Stimulated activated CD4-positive, alpha-beta T cell treated with anti-CD3 and anti-CD28 coated beads, Interleukin-4, amount 100 ng/mL, for 4 hours (primary cell): Measurements from ENCODE around the gene FBF1.
"Not testable (repeated sequence)": the region's sequence is repeated elsewhere in the genome, so short reads cannot be mapped to it uniquely, and the experiment has no call there.

ENCODE experiments used
- DNase-seq, 2 experiments: peaks; one replicate each; pipeline ENCODE4 v3.0.0-alpha.2; 2020

Gene FBF1, protein sequence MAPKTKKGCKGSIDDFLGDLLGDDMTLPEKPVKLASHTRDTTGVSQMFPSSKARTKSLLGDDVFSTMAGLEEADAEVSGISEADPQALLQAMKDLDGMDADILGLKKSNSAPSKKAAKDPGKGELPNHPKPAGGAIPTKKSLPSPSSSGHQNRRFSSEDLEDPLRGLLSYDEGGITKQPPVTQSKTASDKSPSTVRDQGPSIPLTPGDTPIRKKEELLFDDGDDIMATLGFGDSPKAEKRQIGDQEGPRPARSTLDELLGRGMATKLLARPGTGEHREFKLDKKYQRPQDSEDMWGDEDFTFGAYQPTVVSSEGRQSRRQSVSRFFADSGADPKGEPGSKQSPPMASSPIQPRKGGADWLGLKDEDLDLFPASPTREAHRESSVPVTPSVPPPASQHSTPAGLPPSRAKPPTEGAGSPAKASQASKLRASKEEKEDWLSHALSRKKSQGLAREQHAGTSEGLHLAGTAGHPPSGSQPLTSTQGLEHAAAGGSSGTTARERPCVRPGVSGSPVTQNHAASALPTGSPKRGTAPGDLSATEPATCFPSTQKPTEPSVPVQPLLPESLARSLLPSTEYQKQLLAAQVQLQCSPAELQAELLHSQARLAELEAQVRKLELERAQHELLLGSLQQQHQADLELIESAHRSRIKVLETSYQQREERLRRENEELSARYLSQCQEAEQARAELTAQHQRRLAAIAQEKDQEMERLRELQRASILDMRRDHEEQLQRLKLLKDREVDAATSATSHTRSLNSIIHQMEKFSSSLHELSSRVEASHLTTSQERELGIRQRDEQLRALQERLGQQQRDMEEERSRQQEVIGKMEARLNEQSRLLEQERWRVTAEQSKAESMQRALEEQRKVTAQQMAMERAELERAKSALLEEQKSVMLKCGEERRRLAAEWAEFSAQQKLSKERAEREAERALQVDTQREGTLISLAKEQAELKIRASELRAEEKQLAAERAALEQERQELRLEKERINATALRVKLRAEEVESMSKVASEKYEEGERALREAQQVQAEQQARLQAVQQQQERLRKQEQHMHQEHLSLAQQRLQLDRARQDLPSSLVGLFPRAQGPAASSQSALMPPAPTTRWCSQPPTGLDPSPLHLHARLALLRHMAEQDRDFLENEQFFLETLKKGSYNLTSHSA

DNA sequence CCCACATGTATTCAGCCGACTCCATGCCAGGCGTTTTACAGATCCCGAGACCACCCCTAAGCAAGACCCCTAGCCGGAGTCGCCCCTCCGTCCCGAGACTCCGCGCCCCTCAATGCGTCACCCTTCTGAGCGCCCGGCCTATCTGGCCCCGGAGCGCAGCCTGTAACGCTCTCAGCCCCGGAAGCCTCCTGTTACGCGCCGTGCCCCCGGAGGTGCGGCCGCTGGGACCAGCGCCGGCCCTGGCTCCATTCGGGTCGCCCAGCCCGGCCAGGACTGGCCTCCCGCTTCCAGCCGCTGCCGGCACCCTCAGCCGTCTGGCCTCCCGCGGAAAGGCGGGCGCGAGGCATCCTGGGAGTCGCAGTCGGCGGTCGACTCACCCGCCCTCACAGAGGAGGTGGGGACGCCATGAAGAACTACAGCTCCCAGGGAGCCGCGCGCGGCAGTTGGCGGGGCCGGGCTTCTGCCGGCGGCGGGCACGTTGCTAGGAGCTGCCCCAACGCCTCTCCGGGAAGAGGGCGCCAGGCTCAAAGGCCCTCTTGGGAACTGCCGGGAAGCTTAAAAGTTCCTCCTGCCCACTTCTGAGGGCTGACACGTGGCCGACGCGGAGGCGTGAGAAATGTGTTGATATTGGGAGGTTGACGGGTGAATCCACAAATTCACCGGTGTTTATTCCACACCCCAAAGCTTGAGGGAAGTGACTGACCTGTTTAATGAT is at the start of gene FBF1:
TSS of gene FBF1 (minus strand) at position 316 of the 715 bp plus-strand sequence. CDS start 2,893 bp downstream, outside the sequence.
- peak; percentile 87 to 89 for DNase-seq

GRCh38 chr17:75987041-75987440 is 46.2 kb upstream of the FBF1 start:
- DNase-seq: no peak

- no peak for DNase-seq
Observed at GRCh38 chr17:75985986-75986385, 45.1 kb upstream of the FBF1 start.

DNA sequence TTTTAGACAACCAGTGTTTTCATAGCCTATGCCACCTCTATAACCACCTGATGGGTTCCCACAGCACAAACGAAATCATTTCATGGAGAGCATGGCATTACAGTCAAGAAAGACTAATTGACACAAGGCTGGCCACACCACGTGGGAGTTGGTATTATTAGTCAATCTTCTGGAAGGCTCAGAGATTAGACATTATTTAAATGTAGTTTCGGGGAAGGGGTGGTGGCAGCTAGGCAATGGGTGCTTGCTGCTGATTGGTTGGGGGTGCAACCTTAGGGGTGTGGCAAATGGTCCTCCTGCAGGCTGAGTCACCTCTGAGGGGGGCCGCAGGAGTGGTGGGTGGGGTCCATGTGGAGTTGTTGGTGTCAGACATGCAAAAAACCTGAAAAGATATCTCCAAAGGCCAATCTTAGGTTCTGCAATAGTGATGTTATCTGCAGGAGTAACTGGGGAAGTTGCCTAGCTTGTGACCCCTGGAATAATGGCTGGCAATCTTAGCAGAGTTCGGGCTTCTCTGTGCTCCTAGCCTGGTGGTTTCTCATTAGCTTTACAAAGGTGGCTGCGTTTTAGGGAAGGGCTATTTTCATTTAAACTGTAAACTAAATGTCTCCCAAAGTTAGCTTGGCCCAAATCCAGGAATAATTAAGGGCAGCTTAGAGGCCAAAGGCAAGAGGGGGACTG is 42.8 kb upstream of the FBF1 start:
- DNase-seq: no peak

DNA sequence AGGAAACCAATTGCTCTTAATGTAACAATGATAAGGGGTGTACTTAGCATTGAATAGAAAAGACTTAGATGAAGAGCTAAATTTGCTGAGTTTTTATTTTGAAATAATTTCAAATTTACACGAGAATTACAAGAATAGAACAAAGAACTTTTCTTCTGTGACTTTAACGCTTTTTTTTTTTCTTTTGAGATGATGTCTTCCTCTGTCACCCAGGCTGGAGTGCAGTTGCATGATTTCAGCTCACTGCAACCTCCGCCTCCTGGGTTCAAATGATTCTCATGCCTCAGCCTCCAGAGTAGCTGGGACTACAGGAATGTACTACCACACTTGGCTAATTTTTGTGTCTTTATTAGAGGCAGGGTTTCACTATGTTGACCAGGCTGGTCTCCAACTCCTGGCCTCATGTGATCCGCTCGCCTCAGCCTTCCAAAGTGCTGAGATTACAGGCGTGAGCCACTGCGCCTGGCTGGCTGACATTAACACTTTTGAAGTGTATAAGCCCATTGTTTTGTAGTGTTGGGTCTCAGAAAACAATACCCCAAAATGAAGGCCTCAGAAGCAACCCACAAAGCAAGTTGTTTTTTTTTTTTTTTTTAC is 40.3 kb upstream of the FBF1 start:
- DNase-seq: no peak

DNA sequence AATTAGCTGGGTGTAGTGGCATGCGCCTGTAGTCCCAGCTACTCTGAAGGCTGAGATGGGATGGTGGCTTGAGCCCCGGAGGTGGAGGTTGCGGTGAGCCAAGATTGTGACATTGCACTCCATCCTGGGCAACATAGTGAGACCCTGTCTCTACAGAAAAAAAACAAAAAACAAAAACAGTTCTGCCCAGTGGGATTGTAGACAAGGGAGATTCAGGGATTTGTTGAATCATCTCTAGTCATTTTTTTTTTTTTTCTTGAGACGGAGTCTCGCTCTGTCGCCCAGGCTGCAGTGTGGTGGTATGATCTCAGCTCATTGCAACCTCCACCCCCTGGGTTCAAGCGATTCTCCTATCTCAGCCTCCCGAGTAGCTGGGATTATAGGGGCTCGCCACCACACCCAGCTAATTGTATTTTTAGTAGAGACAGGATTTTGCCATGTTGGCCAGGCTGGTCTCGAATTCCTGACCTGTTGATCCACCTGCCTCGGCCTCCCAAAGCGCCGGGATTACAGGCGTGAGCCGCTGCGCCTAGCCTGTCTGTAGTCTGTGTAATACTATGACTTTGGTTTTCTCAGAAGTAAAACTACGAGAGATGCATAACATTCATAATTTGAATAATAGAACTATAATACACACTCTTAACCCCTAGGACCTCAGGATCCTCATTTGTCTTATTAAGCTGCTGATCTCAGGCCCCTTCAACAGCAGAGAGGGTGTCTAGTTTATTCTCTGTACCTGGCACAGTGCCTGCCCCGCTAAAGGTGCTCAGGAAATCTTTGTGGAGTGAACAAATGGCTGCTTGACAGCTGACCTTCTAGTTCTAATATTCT is 39.6 kb upstream of the FBF1 start:
- DNase-seq: no peak

DNA sequence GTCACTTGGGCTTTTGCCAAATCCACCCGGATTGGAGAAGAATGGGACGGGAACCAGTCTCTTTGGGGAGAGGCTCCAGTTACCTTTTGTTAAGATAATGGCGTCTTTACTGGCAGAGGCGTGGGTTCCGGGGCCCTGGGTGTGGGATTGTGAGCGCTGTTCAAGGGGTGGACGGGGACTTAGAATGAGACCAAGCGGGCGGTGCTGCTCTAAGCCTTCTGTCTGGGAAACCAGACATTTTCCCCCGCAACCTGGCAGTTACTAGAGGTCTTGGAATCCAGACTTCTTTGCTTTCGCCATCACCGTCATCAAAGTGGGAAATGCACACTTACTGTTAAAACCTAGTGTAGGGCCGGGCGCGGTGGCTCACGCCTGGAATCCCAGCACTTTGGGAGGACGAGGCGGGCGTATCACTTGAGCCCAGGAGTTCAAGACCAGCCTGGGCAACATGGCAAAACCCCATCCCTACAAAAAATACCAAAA is 38.9 kb upstream of the FBF1 start:
- DNase-seq: no peak

DNA sequence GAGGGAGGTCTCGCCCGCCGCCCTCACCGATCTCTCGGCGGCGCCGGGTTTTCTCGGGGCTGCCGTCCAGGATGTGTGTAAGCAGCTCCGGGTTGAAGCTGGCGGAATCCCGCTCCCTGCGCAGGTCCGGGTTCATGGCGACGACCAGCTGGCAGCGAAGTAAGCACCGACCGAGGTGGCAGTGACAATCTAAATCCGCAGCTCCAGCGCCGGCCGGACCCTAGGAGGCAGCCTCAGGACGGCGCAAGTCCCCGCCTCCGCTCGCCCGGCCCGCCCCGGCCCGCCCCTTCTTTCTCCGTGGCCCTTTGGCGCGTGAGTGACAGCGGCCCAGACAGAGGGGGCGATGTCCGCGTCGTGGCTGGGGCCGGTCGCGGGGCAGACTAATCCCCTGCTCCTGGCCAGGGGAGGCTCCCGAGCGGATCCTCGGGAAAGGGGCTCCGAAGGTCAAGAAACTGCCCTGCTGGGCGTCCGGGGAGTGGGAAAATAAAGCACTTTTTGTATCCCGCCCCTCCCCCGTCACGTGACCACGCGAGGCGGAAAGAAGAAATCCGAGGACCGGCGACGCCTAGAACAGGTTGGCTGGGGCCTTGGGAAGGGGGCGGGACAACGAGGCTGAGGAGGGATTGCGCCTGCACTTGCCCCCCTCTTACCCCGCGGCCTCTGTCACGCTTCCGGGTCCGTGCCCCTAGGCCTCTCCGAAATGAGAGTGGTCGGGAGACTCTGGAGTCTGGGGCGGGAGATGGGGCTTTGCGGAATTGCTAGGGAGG is 38.3 kb upstream of the FBF1 start, which contains the start of the genes ACOX1 and TEN1:
TSS of gene ACOX1 (minus strand) at position 229 of the 767 bp plus-strand sequence. CDS start at position 136, 93 bp downstream.
TSS of gene TEN1 (plus strand) at position 303 of the 767 bp plus-strand sequence. CDS start 6,953 bp downstream, outside the sequence.
- peak; percentile 91 to 94 for DNase-seq

GRCh38 chr17:75976175-75976848 is 35.5 kb upstream of the FBF1 start:
- DNase-seq: no peak

GRCh38 chr17:75975757-75976174 is 34.9 kb upstream of the FBF1 start:
- DNase-seq: no peak

- not testable (repeated sequence) for DNase-seq
Observed at GRCh38 chr17:75975187-75975586, 34.3 kb upstream of the FBF1 start.

- DNase-seq: no peak
Observed at GRCh38 chr17:75970626-75971025, 29.8 kb upstream of the FBF1 start.

DNA sequence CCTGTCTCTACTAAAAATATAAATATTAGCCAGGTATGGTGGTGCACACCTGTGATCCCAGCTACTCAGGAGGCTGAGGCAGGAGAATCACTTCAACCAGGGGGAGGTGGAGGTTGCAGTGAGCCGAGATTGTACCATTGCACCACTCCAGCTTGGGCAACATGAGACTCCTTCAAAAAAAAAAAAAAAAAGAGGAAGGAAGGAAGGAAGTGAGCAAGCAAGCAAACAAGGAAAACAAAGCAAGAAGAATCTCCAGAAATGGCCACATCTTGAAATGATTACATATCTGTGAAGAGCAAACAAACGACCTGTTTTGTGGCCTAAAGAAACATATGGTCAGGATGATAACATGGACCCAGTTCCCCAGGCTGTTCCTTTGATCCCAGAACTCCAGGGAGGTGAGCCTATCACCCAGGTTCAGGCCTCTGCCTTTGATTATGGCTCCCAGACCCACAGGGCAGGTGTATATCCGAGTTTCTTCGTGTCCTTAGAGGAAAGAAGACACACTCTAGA is 29.2 kb upstream of the FBF1 start:
- DNase-seq: no peak

- not testable (repeated sequence) for DNase-seq
Observed at GRCh38 chr17:75969044-75969443, 28.2 kb upstream of the FBF1 start.

DNA sequence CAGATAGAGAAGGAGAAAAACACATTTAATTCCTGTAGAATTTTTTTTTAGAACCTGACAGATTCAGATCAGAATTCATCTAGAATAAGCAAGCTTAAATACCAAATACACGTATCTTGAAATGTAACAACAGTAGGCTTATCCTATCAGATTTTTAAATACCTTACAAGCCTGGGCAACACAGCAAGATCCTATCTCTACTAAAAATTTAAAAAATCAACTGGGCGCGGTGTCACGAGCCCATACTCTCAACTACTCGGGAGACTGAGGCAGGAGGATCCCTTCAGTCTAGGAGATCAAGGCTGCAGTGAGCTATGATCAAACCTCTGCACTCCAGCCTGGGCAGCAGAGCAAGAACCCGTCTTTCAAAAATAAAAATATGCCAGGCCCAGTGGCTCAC is 24.6 kb upstream of the FBF1 start:
- DNase-seq: no peak

DNA sequence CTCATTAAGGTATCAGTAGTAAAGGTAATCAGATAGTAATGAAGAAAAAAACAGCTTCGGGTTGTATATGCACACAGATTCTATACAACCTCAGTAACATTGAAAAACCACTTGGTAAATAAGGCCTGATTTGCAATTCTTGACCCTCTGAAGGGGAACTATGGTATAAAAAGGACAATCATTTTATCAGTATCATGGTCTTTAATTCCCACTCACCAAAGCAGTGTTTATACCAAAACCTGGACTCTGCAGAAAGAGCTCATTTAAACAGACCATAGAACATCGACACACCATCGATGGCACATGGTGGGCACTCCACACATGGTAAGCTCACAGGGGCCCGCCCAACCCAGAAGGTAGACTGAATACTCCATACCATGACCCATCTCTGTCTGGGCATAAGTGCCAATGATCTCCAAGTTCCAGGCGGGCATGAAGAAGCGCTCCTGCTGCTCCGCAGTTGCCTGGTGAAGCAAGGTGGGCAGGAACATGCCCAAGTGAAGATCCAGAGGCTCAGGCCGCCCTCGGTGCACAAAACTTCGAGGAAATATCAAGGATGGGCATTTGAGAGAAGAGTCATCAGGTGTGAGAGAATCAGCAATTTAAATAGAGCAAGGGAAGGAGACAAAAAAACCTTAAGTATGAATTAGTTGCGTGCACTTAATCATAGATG is 19.1 kb upstream of the FBF1 start:
- no peak for DNase-seq

DNA sequence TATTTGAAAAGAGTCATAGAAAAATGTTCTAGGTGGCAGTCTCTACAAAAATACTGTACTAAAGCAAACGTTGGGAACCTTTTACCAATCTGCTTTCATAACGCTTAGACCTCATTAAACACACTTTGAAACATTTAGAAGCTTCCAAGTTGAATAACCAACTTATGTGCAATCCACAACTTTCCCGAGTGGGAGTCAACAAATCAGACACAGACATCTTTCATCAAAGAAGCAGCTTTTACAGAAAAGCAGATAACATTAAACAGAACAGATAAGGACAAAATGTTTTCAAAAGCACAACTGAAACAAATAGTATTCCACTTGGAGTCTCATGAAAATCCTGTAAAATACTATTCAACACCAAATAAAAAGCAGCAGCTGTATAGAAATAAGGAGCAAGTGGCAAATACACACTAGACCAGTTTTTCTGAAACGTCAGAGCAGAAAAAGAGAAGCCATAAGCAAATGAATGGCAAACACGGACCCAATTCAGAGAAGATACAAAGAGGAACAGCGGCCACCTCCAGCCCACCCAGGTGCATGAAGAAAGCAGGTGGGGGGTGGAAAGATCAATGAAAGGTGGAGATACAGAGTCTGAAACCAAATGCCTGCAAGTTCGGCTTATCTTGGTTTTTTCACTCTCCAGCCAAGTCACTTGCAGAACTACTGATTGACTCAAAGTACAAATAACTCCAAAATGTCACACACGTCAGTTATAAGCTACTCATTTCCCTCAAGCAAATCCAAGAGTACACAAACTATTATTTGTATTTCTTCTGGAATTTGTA is 18.4 kb upstream of the FBF1 start:
- DNase-seq: no peak
